Endodermal cell (in vitro differentiated cells): ENCODE results near the gene AGO3. TPM values are rescaled to one million over a fixed set of nuclear protein-coding genes. Genes with fewer than 3 reads are reported as not detected.

ENCODE experiments used
- DNase-seq: peaks from one replicate; pipeline ENCODE4 v3.0.0-alpha.2; 2017
- H3K27ac ChIP-seq: 2 replicates; pipeline ENCODE4 v1.5.1; 2013; ENCODE audit warnings: mild to moderate bottlenecking, low read depth, low read length, moderate library complexity
- H3K27me3 ChIP-seq: 2 replicates; pipeline ENCODE4 v1.6.1; 2013; ENCODE audit warnings: mild to moderate bottlenecking, low read length, moderate library complexity; ENCODE audit not compliant: insufficient read depth, control insufficient read depth, poor library complexity, severe bottlenecking
- H3K36me3 ChIP-seq: 2 replicates; pipeline ENCODE4 v1.7.0; 2013; ENCODE audit warnings: mild to moderate bottlenecking, low read length, moderate library complexity; ENCODE audit not compliant: control insufficient read depth, insufficient read depth
- H3K4me1 ChIP-seq: one replicate; pipeline ENCODE4 v1.7.0; 2013; ENCODE audit warnings: low read length; ENCODE audit not compliant: control insufficient read depth, insufficient read depth
- H3K4me3 ChIP-seq: 2 replicates; pipeline ENCODE4 v1.5.1; 2013; ENCODE audit warnings: mild to moderate bottlenecking, low read length, moderate library complexity
- H3K9ac ChIP-seq: 2 replicates; pipeline ENCODE4 v1.6.1; 2013; ENCODE audit warnings: mild to moderate bottlenecking, low read length, moderate library complexity; ENCODE audit not compliant: poor library complexity, severe bottlenecking; ENCODE audit errors: extremely low read depth
- H3K9me3 ChIP-seq: 2 replicates; pipeline ENCODE4 v1.6.1; 2013; ENCODE audit warnings: mild to moderate bottlenecking, low read length, moderate library complexity; ENCODE audit not compliant: control insufficient read depth
- H3K27ac Mint-ChIP-seq: 2 replicates; pipeline ENCODE4 v1.8.0; 2020; ENCODE audit warnings: mixed read lengths
- H3K27me3 Mint-ChIP-seq: 2 replicates; pipeline ENCODE4 v1.8.0; 2021; ENCODE audit warnings: mild to moderate bottlenecking, mixed read lengths; ENCODE audit not compliant: insufficient read depth
- H3K36me3 Mint-ChIP-seq: 2 replicates; pipeline ENCODE4 v1.8.0; 2020; ENCODE audit warnings: low read depth, mixed read lengths
- H3K4me1 Mint-ChIP-seq: 2 replicates; pipeline ENCODE4 v1.8.0; 2020; ENCODE audit warnings: mixed read lengths
- H3K4me3 Mint-ChIP-seq: 2 replicates; pipeline ENCODE4 v1.8.0; 2020; ENCODE audit warnings: mild to moderate bottlenecking, moderate library complexity, mixed read lengths
- H3K9me3 Mint-ChIP-seq: 2 replicates; pipeline ENCODE4 v1.8.0; 2020; ENCODE audit warnings: mild to moderate bottlenecking, mixed read lengths
- CTCF ChIP-seq: fragments of 200-600 bp; sonication (generic); conservative IDR thresholded peaks from 2 replicates; pipeline ENCODE4 v1.5.0; 2021; ENCODE audit warnings: antibody characterized with exemption, mild to moderate bottlenecking
- WGBS, 2 experiments: methylation state at CpG; one replicate each; pipeline versions ENCODE4 v1.1.5 to v1.1.7; 2013; ENCODE audit warnings: missing lambda C conversion rate in 2 of 2, mixed read lengths in 1 of 2; ENCODE audit not compliant: insufficient coverage in 1 of 2, insufficient read length in 1 of 2; 5-methylcytosine and 5-hydroxymethylcytosine counted together
- total RNA-seq, 2 donors: library from RNA; stranded (reverse); fragmentation: NEBNext Ultra II Directional in 1 of 2; extraction: Animal tissue kit (Norgen Biotek cat#: 25700) in 1 of 2; gene quantifications; 2 replicates in 1 of 2; 3 replicates in 1 of 2; pipeline ENCODE4 v1.2.1, GENCODE V29; 2021

AGO3 gene
- total RNA-seq, 2 donors from 2014 or later, result 32.8 to 39.8 TPM

GRCh38 chr1:35901235-35901634, 29.7 kb upstream of the AGO3 start:
- no peaks in the 10 kb centered on the region for H3K4me1 Mint-ChIP-seq
- peaks cover 76% of the 10 kb centered on the region for H3K36me3 ChIP-seq
- peaks cover 78% of the 10 kb centered on the region for H3K36me3 Mint-ChIP-seq
- WGBS, 2 experiments, result 90 to 95% methylated on average over 8 to 9 of the region's 9 CpGs
- no peak overlapping the region for H3K27ac Mint-ChIP-seq
- DNase-seq, result no peak
- H3K27me3 ChIP-seq, result no peaks in the 10 kb centered on the region
- H3K27ac ChIP-seq, result no peak overlapping the region
- H3K9me3 Mint-ChIP-seq, result no peaks in the 10 kb centered on the region
- no peak overlapping the region for H3K9ac ChIP-seq
- no peak for TF ChIP-seq CTCF
- no peaks in the 10 kb centered on the region for H3K9me3 ChIP-seq
- H3K4me3 ChIP-seq, result no peak overlapping the region
- no peak overlapping the region for H3K4me3 Mint-ChIP-seq
- H3K27me3 Mint-ChIP-seq, result no peaks in the 10 kb centered on the region
- H3K4me1 ChIP-seq, result no peaks in the 10 kb centered on the region

GRCh38 chr1:35902671-35903070, 28.2 kb upstream of the AGO3 start:
- H3K4me3 Mint-ChIP-seq, result no peak overlapping the region
- Histone ChIP-seq H3K4me1 (no peaks in the 10 kb centered on the region), H3K36me3 (peaks cover 76% of the 10 kb centered on the region), H3K27me3 (no peaks in the 10 kb centered on the region), H3K27ac (no peak overlapping the region), H3K9me3 (no peaks in the 10 kb centered on the region), H3K4me3 (no peak overlapping the region), H3K9ac (no peak overlapping the region)
- WGBS, 2 experiments, result 95% methylated on average over 2 of the region's 2 CpGs; no CpG with 5 or more reads in 1 of the 2 experiments
- no peaks in the 10 kb centered on the region for H3K27me3 Mint-ChIP-seq
- no peak overlapping the region for H3K27ac Mint-ChIP-seq
- H3K36me3 Mint-ChIP-seq, result peaks cover 80% of the 10 kb centered on the region
- no peak for DNase-seq
- H3K9me3 Mint-ChIP-seq, result no peaks in the 10 kb centered on the region
- H3K4me1 Mint-ChIP-seq, result no peaks in the 10 kb centered on the region
- no peak for TF ChIP-seq CTCF

- Histone ChIP-seq H3K36me3 (peaks cover 82% of the 10 kb centered on the region), H3K4me1 (peaks cover 8% of the 10 kb centered on the region), H3K9ac (no peak overlapping the region), H3K27me3 (no peaks in the 10 kb centered on the region), H3K9me3 (no peaks in the 10 kb centered on the region), H3K4me3 (no peak overlapping the region), H3K27ac (no peak overlapping the region)
- Mint-ChIP-seq H3K4me1 (peaks cover 10% of the 10 kb centered on the region), H3K4me3 (no peak overlapping the region), H3K27me3 (no peaks in the 10 kb centered on the region), H3K27ac (no peak overlapping the region), H3K36me3 (peaks cover 83% of the 10 kb centered on the region), H3K9me3 (no peaks in the 10 kb centered on the region)
- DNase-seq, result no peak
- 67 to 82% methylated on average over 1 of the region's 1 CpG for WGBS, 2 experiments
- TF ChIP-seq CTCF, result no peak
Measured at GRCh38 chr1:35914717-35915116, 16.2 kb upstream of the AGO3 start.
